ENCODE results near the gene UNC45B. TPM values are rescaled to one million over a fixed set of nuclear protein-coding genes. Genes with fewer than 3 reads are reported as not detected.
A peak's percentile ranks its signal among the peaks of the same experiment; 100 is the strongest.

UNC45B gene
- total and polyA plus RNA-seq, 2 of the 13 experiments (the other 11 are each of a cell fraction or from before 2014, with no cell fraction given): 0.01 TPM; not detected in 1

- TF ChIP-seq ZNF275 (CRISPR knock-in tag; IDR thresholded peaks at IDR 0.05; ENCODE audit: borderline replicate concordance) (peak; percentile 38; the same call in 1 of the 2 replicates), KLF6 (CRISPR knock-in tag; IDR thresholded peaks at IDR 0.05) (peak; percentile 80; the same call in 1 of the 2 replicates), MNT (IDR thresholded peaks at IDR 0.05) (peak; percentile 77), ZNF326 (CRISPR knock-in tag; IDR thresholded peaks at IDR 0.05; ENCODE audit: borderline replicate concordance) (0 out of 2 replicates have a peak, but pooled peaks have one; percentile 36), POLR2AphosphoS5 (IDR thresholded peaks at IDR 0.05; ENCODE audit: low read depth, low read length) (peak; percentile 79), ZNF281 (CRISPR knock-in tag; IDR thresholded peaks at IDR 0.05; ENCODE audit: borderline replicate concordance) (peak; percentile 68), TAF1 (CRISPR knock-in tag; IDR thresholded peaks at IDR 0.05) (peak; percentile 94), MED13 (CRISPR knock-in tag; IDR thresholded peaks at IDR 0.05) (peak; percentile 49; the same call in 1 of the 2 replicates), PATZ1 (CRISPR knock-in tag; IDR thresholded peaks at IDR 0.05) (peak; percentile 71), BORCS8-MEF2B (CRISPR knock-in tag; IDR thresholded peaks at IDR 0.05) (peak; percentile 75; the same call in 1 of the 2 replicates), SNAI1 (CRISPR knock-in tag; IDR thresholded peaks at IDR 0.05; ENCODE audit: borderline replicate concordance) (peak; percentile 67; the same call in 1 of the 2 replicates), MEIS1 (CRISPR knock-in tag; IDR thresholded peaks at IDR 0.05; ENCODE audit: borderline replicate concordance) (peak; percentile 91), ZNF501 (CRISPR knock-in tag; IDR thresholded peaks at IDR 0.05) (peak; percentile 93), RAD21 (CRISPR knock-in tag; IDR thresholded peaks at IDR 0.05) (peak; percentile 52; the same call in 1 of the 2 replicates), ZNF546 (CRISPR knock-in tag; conservative IDR thresholded peaks at IDR 0.05) (no peak), CHCHD3 (CRISPR knock-in tag; IDR thresholded peaks at IDR 0.05) (peak; percentile 81), SOX13 (IDR thresholded peaks at IDR 0.05) (no peak), SOX13 (CRISPR knock-in tag; conservative IDR thresholded peaks at IDR 0.05 in 1 of 2, IDR thresholded peaks at IDR 0.05 in 1 of 2) (peak in 1 of 2 experiments; percentile 59; a peak in 2 of 4 replicates), ZNF605 (CRISPR knock-in tag; IDR thresholded peaks at IDR 0.05) (no peak), SOX5 (CRISPR knock-in tag; IDR thresholded peaks at IDR 0.05; ENCODE audit: borderline replicate concordance) (peak; percentile 43; the same call in 1 of the 2 replicates), ELF3 (CRISPR knock-in tag; IDR thresholded peaks at IDR 0.05) (peak; percentile 43; the same call in 1 of the 2 replicates), ZNF572 (CRISPR knock-in tag; IDR thresholded peaks at IDR 0.05) (peak; percentile 85; the same call in 1 of the 2 replicates)
Observed at GRCh38 chr17:35141681-35142466, 5.7 kb upstream of the UNC45B start, which contains the start of gene NLE1 (continued).
